Fibroblast of lung (primary cell): ENCODE results near the gene PPP3CB.

Experiments
- EZH2 ChIP-seq: IDR thresholded peaks from 2 replicates; pipeline ENCODE4 v1.5.1; 2012; ENCODE audit warnings: low read length, control low read depth, mild to moderate bottlenecking; ENCODE audit errors: missing control alignments
- TF ChIP-seq, protein P1 (sequence below), 2 donors: IDR thresholded peaks in 1 of 2; conservative IDR thresholded peaks in 1 of 2; 1 replicate in 1 of 2; 2 replicates in 1 of 2; pipeline ENCODE4 v1.5.1; 2011 to 2012; ENCODE audit warnings: low read length in 2 of 2, control low read depth in 1 of 2, inconsistent platforms in 1 of 2, low read depth in 1 of 2, mild to moderate bottlenecking in 1 of 2

GRCh38 chr10:73529089-73529832 lies 33.4 kb upstream of the PPP3CB start:
- TF ChIP-seq, protein P1, sequence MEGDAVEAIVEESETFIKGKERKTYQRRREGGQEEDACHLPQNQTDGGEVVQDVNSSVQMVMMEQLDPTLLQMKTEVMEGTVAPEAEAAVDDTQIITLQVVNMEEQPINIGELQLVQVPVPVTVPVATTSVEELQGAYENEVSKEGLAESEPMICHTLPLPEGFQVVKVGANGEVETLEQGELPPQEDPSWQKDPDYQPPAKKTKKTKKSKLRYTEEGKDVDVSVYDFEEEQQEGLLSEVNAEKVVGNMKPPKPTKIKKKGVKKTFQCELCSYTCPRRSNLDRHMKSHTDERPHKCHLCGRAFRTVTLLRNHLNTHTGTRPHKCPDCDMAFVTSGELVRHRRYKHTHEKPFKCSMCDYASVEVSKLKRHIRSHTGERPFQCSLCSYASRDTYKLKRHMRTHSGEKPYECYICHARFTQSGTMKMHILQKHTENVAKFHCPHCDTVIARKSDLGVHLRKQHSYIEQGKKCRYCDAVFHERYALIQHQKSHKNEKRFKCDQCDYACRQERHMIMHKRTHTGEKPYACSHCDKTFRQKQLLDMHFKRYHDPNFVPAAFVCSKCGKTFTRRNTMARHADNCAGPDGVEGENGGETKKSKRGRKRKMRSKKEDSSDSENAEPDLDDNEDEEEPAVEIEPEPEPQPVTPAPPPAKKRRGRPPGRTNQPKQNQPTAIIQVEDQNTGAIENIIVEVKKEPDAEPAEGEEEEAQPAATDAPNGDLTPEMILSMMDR (conservative IDR thresholded peaks at IDR 0.05 in 1 of 2, IDR thresholded peaks at IDR 0.05 in 1 of 2; ENCODE audit: low read depth in 1 of 2, low read length in 2 of 2): peak; percentile 74 to 80
- TF ChIP-seq EZH2: no peak
